DND-41 (cell line): Measurements from ENCODE around the gene P2RX2.

Source experiments
- ATAC-seq: fragments of 200-7000 bp; cut with Tn5 transposase; 3 replicates; pipeline ENCODE4 v1.9.1; 2021; ENCODE audit warnings: low read depth; ENCODE audit not compliant: insufficient read depth
- DNase-seq: peaks from one replicate; pipeline ENCODE4 v3.0.0-alpha.2; 2020
- H2AFZ ChIP-seq: 2 replicates; pipeline ENCODE4 v1.6.0; 2012; ENCODE audit warnings: low read depth, low read length
- H3K27ac ChIP-seq: 2 replicates; pipeline ENCODE4 v1.5.1; 2012; ENCODE audit warnings: low read length, inconsistent platforms
- H3K27me3 ChIP-seq: fragments of 200-600 bp; sonication (generic); 2 replicates; pipeline ENCODE4 v1.6.0; 2012; ENCODE audit warnings: low read length, mild to moderate bottlenecking, inconsistent platforms; ENCODE audit not compliant: insufficient read depth, poor library complexity
- H3K36me3 ChIP-seq: 2 replicates; pipeline ENCODE4 v1.5.1; 2012; ENCODE audit warnings: low read length, inconsistent platforms; ENCODE audit not compliant: insufficient read depth
- H3K4me1 ChIP-seq: 2 replicates; pipeline ENCODE4 v1.5.1; 2012; ENCODE audit warnings: mild to moderate bottlenecking, low read length; ENCODE audit not compliant: insufficient read depth
- H3K4me2 ChIP-seq: 2 replicates; pipeline ENCODE4 v1.6.0; 2012; ENCODE audit warnings: mild to moderate bottlenecking, moderate library complexity, low read length, inconsistent platforms; ENCODE audit not compliant: insufficient read depth
- H3K4me3 ChIP-seq, 2 experiments: fragments of 200-600 bp in 1 of 2; shearing (Covaris generic) in 1 of 2; 2 replicates each; pipeline ENCODE4 v1.5.1; 2012 to 2016; ENCODE audit warnings: inconsistent platforms in 2 of 2, low read length in 2 of 2, mild to moderate bottlenecking in 2 of 2, low read depth in 1 of 2, moderate library complexity in 1 of 2
- H3K79me2 ChIP-seq: 2 replicates; pipeline ENCODE4 v1.6.0; 2012; ENCODE audit warnings: low read length, inconsistent platforms; ENCODE audit not compliant: insufficient read depth
- H3K9ac ChIP-seq: 2 replicates; pipeline ENCODE4 v1.6.0; 2012; ENCODE audit warnings: low read depth, mild to moderate bottlenecking, inconsistent platforms, low read length, moderate library complexity
- H3K9me3 ChIP-seq: 2 replicates; pipeline ENCODE4 v1.5.1; 2012; ENCODE audit warnings: low read length, moderate library complexity, mild to moderate bottlenecking, inconsistent platforms; ENCODE audit not compliant: insufficient read depth, severe bottlenecking
- H4K20me1 ChIP-seq: 2 replicates; pipeline ENCODE4 v1.6.0; 2012; ENCODE audit warnings: low read length; ENCODE audit not compliant: insufficient read depth
- CTCF ChIP-seq: IDR thresholded peaks from 2 replicates; pipeline ENCODE4 v1.5.1; 2012; ENCODE audit warnings: borderline replicate concordance, low read length, moderate library complexity, mild to moderate bottlenecking; ENCODE audit not compliant: poor library complexity, severe bottlenecking; ENCODE audit errors: extremely low read depth
- EZH2 ChIP-seq: IDR thresholded peaks from 3 replicates; pipeline ENCODE4 v1.6.1; 2012; ENCODE audit warnings: borderline replicate concordance, low read depth, mild to moderate bottlenecking, moderate library complexity, low read length, inconsistent platforms; ENCODE audit not compliant: severe bottlenecking

The P2RX2 gene

GRCh38 chr12:132581348-132582057 lies 37.1 kb upstream of the P2RX2 start:
- ATAC-seq (no peak), DNase-seq (no peak)
- Histone ChIP-seq H3K79me2 (no peaks in the 10 kb centered on the region), H3K4me3 (no peak overlapping the region), H2AFZ (no peak overlapping the region), H3K4me1 (no peaks in the 10 kb centered on the region), H3K36me3 (peaks cover 49% of the 10 kb centered on the region), H3K27me3 (no peaks in the 10 kb centered on the region), H3K9me3 (no peaks in the 10 kb centered on the region), H3K27ac (no peak overlapping the region), H3K4me2 (no peak overlapping the region), H3K9ac (no peak overlapping the region), H4K20me1 (peaks cover 8% of the 10 kb centered on the region; the same call in 1 of the 2 replicates)
- TF ChIP-seq EZH2 (no peak), CTCF (no peak)

- no peak overlapping the region for H3K4me2 ChIP-seq
- DNase-seq = no peak
- H3K79me2 ChIP-seq = no peaks in the 10 kb centered on the region
- no peak overlapping the region for H3K4me3 ChIP-seq
- H4K20me1 ChIP-seq = peaks cover 8% of the 10 kb centered on the region; the same call in 1 of the 2 replicates
- H3K36me3 ChIP-seq = peaks cover 43% of the 10 kb centered on the region
- H3K27ac ChIP-seq = no peak overlapping the region
- H3K4me1 ChIP-seq = no peaks in the 10 kb centered on the region
- H2AFZ ChIP-seq = no peak overlapping the region
- TF ChIP-seq EZH2 (no peak), CTCF (no peak)
- no peaks in the 10 kb centered on the region for H3K27me3 ChIP-seq
- H3K9me3 ChIP-seq = no peaks in the 10 kb centered on the region
- H3K9ac ChIP-seq = no peak overlapping the region
- no peak for ATAC-seq
These were observed 36.5 kb upstream of the P2RX2 start for GRCh38 chr12:132582058-132582420.

GRCh38 chr12:132582582-132583410 lies 35.8 kb upstream of the P2RX2 start:
- ATAC-seq (no peak), DNase-seq (no peak)
- Histone ChIP-seq H3K9me3 (no peaks in the 10 kb centered on the region), H3K4me1 (no peaks in the 10 kb centered on the region), H3K27ac (no peak overlapping the region), H4K20me1 (peaks cover 8% of the 10 kb centered on the region; the same call in 1 of the 2 replicates), H3K27me3 (no peaks in the 10 kb centered on the region), H3K4me3 (no peak overlapping the region), H3K9ac (no peak overlapping the region), H3K36me3 (peaks cover 36% of the 10 kb centered on the region), H2AFZ (no peak overlapping the region), H3K4me2 (no peak overlapping the region), H3K79me2 (no peaks in the 10 kb centered on the region)
- TF ChIP-seq CTCF = no peak
- TF ChIP-seq EZH2 = no peak
